Measurements from ENCODE around the gene DGKQ. TPM values are rescaled to one million over a fixed set of nuclear protein-coding genes. Genes with fewer than 3 reads are reported as not detected.

DGKQ gene
- polyA plus RNA-seq, 1 experiment = 4.5 TPM

- Histone ChIP-seq H3K4me3 (ENCODE audit: low read depth, low read length) (no peak overlapping the region), H3K27ac (ENCODE audit: low read depth, low read length) (no peak overlapping the region), H3K9me3 (ENCODE audit: control insufficient read depth, insufficient read depth, low read length) (no peaks in the 10 kb centered on the region; the same call in 1 of the 2 replicates), H3K27me3 (ENCODE audit: control insufficient read depth, insufficient read depth, low read length) (no peaks in the 10 kb centered on the region)
- POLR2A ChIA-PET = no interaction called here
- CTCF ChIA-PET = no interaction called here
- no peak for TF ChIP-seq CTCF (IDR thresholded peaks at IDR 0.05; ENCODE audit: low read depth, low read length)
- no peak for DNase-seq (ENCODE audit: low read depth, low spot score)
These were observed 42.4 kb upstream of the DGKQ start for GRCh38 chr4:1015746-1016145.

GRCh38 chr4:1015179-1015578 lies 41.8 kb upstream of the DGKQ start:
- no peaks in the 10 kb centered on the region for H3K27me3 ChIP-seq (ENCODE audit: control insufficient read depth, insufficient read depth, low read length)
- H3K4me3 ChIP-seq (ENCODE audit: low read depth, low read length) = no peak overlapping the region
- ChIA-PET CTCF (no interaction called here), POLR2A (no interaction called here)
- no peak for DNase-seq (ENCODE audit: low read depth, low spot score)
- no peak for TF ChIP-seq CTCF (IDR thresholded peaks at IDR 0.05; ENCODE audit: low read depth, low read length)
- no peaks in the 10 kb centered on the region; the same call in 1 of the 2 replicates for H3K9me3 ChIP-seq (ENCODE audit: control insufficient read depth, insufficient read depth, low read length)
- H3K27ac ChIP-seq (ENCODE audit: low read depth, low read length) = no peak overlapping the region

- Histone ChIP-seq H3K9me3 (ENCODE audit: control insufficient read depth, insufficient read depth, low read length) (no peaks in the 10 kb centered on the region; the same call in 1 of the 2 replicates), H3K27me3 (ENCODE audit: control insufficient read depth, insufficient read depth, low read length) (no peaks in the 10 kb centered on the region), H3K4me3 (ENCODE audit: low read depth, low read length) (no peak overlapping the region), H3K27ac (ENCODE audit: low read depth, low read length) (no peak overlapping the region)
- ChIA-PET POLR2A (no interaction called here), CTCF (no interaction called here)
- no peak for TF ChIP-seq CTCF (IDR thresholded peaks at IDR 0.05; ENCODE audit: low read depth, low read length)
- no peak for DNase-seq (ENCODE audit: low read depth, low spot score)
These were observed 41.2 kb upstream of the DGKQ start for GRCh38 chr4:1014291-1015167.

- TF ChIP-seq CTCF (IDR thresholded peaks at IDR 0.05; ENCODE audit: low read depth, low read length) = no peak
- no peak overlapping the region for H3K4me3 ChIP-seq (ENCODE audit: low read depth, low read length)
- H3K9me3 ChIP-seq (ENCODE audit: control insufficient read depth, insufficient read depth, low read length) = peaks cover 4% of the 10 kb centered on the region; the same call in 1 of the 2 replicates
- ChIA-PET CTCF (no interaction called here), POLR2A (no interaction called here)
- no peak for DNase-seq (ENCODE audit: low read depth, low spot score)
- H3K27me3 ChIP-seq (ENCODE audit: control insufficient read depth, insufficient read depth, low read length) = peaks cover 8% of the 10 kb centered on the region
- no peak overlapping the region for H3K27ac ChIP-seq (ENCODE audit: low read depth, low read length)
These were observed 40.1 kb upstream of the DGKQ start for GRCh38 chr4:1013225-1014073.
